GM18867 (cell line): ENCODE data around the gene RASGRF2.

Experiments
- ATAC-seq: cut with Tn5 transposase; IDR thresholded peaks from one replicate; pipeline ENCODE4 v1.9.1; 2021; ENCODE audit warnings: mild to moderate bottlenecking, moderate library complexity; ENCODE audit not compliant: unreplicated experiment

The RASGRF2 gene

DNA sequence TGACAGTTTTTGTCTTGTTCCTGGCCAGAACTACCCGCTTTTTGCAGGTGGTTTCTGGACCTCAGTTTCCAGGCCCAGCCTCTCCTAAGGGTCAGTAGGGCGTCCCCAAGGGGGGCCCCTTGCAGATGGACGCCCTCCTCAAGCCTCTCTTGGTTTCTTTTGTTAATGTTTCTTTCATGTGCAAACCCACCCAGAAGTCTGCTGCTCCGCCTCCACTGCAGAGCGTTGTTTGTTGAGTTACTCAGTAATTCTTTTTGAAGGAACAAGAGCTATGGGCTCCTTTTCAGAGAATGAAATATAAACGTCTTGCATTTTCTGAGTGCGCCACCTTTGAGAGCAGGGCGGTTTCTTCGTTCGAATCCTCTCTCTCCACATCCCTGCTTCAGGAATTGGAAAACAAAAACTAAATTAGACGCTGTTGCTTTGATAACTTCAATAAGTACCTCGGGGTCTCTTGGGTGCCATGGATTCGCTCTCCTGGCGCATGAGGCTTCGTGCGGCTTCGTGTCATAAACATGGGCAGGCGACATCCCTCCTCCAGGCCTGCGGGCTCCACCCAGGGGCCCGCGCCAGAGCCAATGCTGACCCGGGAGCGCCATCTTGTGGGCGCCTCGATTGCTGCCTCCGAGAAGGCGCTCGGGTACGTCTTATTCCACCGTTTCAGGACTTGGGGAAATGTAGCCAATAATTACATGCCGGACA is 234.6 kb downstream of the RASGRF2 start:
- peak; percentile 96 for ATAC-seq

DNA sequence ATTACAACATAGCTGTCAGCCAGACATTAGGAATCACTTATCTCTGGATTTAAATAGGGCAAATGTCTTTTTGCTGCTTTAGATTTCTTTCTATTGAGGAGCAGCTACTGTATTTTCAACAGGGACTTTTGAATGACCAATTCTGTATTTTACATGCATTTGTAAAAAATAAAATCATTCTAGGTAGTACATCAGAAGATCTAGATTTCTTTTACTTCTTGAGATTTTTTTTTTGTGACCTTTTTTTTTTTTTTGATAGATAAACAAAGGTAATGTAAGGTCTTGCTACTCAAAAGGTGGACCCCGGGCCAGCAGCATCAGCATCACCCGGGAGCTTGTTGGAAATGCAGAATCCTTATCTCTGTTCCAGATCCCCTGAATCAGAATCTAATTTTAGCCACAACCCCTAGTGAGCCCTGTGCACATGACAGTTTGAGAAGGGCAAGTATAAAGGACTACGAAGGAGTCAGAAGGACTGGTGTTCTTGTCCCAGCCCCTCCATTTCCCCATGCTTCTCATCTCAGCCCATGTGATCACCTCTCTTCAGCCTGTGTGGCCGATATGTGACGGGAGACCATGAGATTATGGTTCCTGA is 235.3 kb downstream of the RASGRF2 start:
- ATAC-seq, result no peak

DNA sequence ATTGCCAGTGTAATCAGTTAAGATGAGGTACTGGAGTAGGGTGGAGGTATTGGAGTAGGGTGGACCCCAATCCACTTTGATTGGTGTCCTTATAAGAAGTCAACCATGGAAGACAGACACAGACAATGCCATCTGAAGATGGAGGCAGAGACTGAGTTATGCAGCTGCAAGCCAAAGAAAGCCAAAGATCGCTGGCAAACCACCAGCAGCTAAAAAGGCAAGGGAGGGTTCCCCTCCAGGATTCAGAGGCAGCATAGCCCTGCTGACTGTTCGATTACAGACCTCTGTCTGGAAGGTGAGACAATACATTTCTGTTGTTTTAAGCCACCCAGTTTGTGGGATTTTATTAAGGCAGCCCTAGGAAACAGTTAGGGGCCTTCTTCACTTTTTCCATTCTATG is 242.5 kb downstream of the RASGRF2 start:
- ATAC-seq, result no peak

DNA sequence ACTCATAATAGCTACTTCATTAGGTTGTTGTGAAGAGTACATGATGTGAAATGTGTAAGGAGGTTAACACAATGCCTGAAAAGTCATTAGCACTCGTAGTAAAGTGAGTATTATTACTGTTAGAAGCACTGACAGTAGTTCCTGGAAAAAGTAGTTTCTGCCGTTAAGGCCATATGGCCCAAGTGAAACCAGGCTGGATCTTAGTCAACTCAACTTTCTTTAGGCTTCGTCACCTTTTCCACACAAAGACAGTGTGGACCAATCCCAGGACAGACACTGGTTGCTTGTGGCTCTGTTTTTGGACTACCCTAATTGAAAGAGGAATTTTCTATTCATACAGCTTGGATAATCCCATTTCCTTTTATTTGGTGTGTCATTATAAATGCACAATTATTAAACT is 243.6 kb downstream of the RASGRF2 start:
- ATAC-seq, result no peak

DNA sequence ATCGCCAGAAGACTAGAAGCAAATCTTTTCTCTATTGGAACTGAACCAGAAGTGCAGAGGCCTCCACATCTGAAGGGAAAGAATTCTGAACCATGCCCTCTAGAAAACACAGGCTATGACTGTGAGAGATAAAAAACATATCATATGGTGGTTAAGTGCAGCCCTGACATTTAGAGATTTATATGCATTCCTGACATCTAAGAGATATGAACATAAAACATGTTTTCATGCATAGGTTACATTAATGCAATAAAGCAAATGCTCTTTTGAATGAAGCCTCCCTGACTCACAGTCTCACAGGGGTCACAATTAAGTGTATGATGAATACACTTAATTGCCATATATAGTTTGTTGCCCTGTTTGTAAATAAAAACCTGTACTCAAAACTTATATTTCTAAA is 244.0 kb downstream of the RASGRF2 start:
- no peak for ATAC-seq

DNA sequence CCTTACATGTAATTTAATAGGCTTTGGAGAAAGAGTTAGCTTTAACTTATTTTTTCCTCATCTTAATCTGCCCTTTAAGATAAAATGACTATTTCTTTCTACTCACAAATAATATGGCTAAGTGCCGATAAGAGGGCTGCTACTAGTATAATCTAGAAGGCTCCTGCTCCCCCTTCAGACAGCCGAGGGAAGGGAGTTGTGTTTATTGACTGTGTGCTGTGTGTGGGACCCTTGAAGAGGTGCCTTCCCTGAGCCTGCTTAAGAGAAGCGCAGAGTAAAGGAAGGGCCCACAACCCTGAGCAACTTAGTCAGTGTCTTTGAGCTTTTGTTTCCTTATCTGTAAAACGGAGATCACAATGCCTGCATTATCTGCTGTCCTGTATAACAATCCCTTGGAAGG is 244.9 kb downstream of the RASGRF2 start:
- no peak for ATAC-seq

DNA sequence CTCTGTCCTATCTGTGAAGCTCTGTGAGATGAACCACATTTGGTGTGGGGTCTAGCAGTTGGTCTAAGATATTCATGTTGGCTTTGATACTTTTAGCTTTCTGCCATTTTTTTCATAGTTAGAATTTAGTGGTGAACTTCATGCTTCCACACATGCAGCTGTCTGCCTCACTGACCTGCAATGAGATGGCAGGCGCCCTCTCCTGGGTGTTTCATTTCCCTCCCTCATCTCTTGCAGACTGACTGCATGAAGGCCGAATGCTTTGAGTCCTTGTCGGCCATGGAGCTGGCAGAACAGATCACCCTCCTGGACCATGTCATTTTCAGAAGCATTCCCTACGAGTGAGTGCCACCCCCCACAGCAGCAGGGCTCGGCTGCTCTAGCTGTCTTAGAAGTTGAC is 246.8 kb downstream of the RASGRF2 start:
- ATAC-seq, result no peak

DNA sequence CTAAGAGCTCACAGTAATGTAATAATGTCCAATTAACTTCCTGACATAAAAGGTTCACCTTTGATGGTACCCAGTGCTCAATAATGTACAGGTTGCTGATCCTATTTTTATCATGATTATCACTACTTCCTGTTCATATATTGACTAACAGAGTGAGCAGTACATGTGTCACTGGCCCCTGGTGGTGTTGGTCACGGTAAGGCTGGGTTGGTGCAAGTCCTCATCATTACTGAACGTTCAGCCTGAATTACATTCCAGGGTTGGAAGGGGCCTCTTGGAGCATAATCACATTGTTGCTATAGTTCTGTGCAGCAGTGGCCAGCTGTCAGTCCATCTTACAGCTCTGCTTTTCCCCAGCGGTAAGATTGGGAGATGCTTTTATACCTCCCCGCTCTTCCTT is 248.7 kb downstream of the RASGRF2 start:
- no peak for ATAC-seq

DNA sequence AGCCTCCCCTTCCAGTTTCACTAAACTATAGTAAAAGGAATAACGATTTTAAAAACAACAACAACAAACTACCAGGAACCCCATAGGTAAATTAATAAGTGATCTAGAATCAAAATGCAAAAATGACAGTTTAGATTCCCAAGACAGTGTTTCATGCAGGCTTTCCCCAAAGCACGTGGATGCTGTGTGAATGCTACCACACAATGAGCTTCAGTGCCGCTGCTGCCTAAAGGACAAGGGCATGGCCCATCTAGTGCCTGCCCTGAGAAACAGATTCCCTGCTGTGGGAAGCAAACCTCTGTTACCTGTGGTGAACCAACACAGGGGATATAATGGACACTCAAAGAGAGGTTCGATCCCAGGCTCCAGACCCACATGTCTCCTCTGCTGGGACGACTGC is 249.2 kb downstream of the RASGRF2 start:
- ATAC-seq, result no peak

DNA sequence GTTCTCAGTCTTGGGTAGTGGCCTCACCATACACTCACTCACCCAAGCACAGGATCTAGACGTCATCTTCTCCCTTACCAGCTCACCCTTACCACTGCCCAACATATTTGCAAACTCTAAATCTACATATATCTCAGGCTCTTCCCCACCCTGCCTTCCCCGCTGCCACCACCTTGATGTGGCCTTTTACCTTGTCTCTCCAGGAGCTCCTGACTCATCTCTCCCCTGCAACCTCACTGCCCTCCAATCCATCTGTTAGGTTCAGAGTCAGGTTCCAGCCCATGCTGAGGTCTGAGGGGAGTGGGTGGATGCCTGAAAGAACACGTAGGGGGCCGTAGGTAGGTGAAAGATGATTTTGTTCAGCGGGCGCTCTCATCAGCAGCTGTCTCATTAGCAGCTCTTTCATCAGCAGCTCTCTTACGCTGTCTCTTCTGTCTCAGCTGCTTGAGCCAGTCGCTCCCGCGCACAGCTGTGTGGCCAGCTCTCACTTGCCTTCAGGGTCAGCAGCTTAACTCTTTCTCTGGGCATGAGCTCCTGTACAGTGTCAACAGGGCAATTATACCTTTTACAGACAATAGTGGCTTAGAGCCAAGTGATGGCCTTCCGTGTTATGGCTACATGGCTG is 249.8 kb downstream of the RASGRF2 start:
- ATAC-seq, result peak; percentile 31

DNA sequence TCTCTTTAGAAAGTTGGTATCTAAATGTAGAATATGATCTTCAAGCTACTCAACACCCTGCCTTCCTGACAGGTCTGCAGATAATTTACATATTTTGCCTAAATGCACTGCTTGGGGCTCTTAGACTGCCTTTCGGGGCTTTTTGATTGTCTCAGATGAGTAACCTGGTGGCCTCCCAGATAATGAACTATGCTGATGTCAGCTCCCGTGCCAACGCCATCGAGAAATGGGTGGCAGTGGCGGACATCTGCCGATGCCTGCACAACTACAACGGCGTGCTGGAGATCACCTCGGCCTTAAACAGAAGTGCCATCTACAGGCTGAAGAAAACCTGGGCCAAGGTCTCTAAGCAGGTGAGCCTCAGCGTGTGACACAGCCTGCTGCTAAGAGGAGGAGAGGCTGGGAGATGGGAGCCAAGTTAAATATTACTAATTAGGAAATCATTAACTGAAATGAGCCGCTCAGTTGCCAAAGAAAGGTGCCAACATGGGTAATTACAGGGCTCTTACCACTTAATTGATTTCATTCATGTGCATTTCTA is 252.1 kb downstream of the RASGRF2 start:
- ATAC-seq, result peak; percentile 62

DNA sequence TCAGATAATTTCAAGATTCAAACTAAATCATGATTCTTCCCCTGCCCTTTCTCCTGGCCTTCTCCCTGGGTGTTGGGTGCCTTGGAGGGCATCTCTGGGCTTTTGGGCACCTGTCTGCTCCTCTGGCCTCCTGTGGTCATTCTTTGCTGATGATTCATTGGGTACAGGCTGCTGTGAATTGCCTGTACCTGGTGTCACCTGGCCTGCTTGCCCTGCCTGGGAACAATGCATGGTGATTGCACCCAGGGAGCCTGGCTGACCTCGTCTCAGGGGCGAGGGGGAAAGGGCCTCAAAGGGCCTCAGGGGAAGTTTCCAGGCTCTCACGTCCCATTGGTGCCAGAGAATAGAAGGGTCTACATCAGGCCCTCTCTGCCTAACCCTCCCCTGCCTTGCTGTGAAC is 252.9 kb downstream of the RASGRF2 start:
- ATAC-seq, result no peak

DNA sequence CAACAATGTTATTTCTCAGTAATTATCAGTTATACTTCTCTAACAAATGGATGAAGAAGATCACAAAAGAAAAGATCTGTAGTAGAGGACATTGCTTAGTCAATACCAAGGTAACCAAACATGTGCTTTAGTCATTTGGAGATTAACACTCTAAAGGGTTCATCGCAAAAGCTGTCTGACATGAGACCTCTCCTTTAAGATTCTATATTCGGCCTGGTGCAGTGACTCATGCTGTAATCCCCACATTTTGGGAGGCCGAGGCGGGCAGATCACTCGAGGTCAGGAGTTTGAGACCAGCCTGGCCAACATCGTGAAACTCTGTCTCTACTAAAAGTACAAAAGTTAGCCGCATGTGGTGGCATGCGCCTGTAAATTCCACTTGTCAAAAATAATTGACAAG is 254.7 kb downstream of the RASGRF2 start:
- no peak for ATAC-seq

DNA sequence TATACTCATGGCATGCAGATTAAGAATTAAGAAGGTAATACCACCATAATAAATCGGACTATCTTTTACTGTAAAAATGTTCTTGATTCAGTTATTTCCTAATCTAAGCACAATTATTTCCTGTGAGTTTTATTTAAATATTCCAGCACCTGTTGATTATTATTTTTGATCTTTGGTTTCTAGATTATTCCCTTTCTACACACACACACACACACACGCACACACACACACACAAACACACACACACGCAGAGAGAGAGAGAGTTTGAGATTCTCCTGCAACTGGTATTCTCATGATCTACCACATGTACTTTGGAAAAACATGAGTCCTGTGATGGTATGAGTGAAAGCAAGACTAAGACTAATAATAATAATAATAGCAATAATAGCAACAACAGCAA is 256.0 kb downstream of the RASGRF2 start:
- ATAC-seq, result no peak

DNA sequence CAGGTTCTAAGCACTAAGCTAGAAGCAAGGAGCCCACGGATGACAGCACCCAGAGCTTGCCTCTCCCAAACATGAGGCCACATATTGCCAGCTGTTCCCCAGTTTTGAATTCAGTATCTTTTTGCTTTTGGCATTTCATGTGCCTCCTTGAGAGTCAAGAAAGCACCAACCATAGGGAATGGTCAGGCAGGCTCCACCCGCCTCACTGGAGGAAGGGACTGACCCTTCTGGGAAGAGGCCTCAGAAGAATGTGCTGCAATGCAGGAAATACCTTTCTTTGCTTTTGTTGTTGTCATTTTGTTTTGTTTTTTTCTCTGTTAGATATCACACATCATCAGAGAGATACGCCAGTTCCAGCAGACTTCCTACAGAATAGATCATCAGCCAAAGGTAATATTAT is 259.2 kb downstream of the RASGRF2 start:
- no peak for ATAC-seq

DNA sequence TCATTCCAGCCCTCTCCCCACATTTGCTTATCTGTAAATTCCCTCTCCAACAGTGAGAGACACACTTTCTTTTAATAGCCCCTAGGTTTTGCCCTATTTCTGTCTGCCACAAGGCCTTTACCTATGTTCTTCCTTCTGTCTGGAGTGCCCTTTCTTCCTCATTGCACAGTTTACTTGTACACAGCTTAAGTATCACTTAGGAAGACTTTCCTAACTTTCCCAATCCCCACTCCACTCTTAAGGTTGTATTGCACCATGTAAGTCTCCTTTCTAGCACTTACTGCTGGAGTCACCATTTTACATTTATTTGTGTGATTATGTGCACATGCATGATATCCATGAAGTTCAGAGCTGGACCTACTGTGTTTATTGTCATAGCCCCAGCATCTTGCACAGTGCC is 262.1 kb downstream of the RASGRF2 start:
- ATAC-seq, result no peak

DNA sequence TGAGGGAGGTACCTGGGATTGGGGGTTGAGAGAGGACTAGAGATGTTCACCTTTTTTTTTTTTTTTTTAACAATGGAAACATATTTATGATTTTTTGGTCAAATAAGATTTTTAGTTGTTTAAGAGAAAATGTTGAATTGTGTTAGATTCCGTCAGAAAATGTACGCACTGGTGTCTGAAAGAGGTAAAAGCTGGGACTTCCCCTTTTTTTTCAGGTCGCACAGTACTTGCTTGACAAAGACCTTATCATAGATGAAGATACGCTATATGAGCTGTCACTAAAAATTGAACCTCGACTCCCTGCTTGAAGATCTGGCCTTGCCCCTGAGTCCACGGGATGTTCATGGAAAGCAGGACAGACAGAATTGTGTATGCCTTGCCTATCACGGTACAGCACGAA is 265.3 kb downstream of the RASGRF2 start:
- ATAC-seq, result no peak

DNA sequence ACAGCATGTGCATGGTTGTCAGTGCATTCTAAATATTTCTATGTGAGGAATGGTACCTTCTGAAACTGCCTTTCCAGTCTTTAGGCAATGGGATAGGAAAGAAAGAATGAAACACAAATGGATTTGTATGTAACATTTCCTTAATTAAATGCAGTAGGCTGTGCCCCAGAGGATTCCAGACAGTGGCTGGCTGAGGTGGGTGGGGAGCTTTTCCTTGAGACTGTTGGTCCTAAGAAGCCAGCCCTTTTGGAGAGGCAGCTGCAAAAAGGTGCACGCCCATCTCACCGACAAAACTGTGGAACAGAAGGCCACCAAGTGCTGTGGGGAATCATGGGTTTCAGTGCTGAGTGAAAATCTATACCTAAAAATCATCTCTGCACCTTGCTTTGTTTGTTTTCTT is 266.1 kb downstream of the RASGRF2 start:
- ATAC-seq, result no peak

DNA sequence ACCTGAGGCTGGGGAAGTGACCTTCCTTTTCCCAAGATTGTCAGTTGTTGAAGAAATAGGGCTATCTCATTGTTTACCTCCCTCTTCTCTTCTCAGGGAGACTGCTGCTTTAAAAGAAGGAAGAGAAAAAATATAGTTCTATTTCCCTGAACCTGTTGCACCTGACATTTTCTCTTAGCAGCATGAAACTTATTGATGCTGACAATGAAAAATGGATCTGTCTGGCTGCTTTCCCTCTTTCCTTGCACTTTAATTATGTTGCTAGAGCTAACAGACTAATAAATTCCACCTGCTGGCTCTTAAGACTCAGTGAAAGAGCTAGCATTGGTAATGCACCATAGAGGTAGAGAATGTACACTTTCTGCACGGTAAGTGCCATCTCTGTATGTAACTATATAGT is 266.8 kb downstream of the RASGRF2 start:
- no peak for ATAC-seq

DNA sequence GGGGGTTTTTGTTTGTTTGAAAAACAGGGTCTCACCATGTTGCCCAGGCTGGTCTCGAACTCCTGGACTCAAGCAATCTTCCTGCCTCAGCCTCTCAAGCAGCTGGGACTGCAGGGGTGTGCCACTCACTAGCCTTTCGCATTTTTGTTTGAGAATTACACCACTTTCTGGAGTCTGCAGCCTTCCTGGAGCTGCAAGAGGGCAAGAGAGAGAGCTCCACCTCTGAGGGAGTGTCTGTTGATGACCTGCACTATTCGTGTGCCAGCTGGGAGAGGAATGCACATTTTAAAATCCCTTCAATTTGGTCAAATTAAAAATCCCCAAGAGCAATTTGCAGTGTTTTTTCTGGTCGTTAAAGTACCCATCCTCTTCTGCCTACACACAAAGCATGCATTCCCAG is 267.9 kb downstream of the RASGRF2 start:
- ATAC-seq, result no peak

DNA sequence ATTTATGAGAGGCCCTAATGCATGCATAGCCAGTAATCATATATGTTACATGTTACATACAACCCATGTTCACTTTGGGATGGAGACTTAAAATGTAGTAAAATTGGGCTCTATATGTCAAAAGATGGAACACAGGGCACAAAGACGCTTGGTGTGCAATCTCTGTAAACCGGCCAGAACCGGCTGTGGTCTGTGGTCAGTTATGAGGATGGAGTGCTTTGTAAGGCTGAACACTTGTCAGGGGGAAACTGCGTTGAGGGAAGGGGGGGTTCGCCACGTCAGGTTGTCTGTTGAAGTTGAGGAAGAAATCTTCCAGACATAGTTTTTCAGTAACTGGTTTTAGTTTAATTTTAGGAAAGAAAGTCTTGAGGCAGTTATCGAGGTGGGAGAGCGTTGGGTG is 270.3 kb downstream of the RASGRF2 start:
- ATAC-seq, result no peak

DNA sequence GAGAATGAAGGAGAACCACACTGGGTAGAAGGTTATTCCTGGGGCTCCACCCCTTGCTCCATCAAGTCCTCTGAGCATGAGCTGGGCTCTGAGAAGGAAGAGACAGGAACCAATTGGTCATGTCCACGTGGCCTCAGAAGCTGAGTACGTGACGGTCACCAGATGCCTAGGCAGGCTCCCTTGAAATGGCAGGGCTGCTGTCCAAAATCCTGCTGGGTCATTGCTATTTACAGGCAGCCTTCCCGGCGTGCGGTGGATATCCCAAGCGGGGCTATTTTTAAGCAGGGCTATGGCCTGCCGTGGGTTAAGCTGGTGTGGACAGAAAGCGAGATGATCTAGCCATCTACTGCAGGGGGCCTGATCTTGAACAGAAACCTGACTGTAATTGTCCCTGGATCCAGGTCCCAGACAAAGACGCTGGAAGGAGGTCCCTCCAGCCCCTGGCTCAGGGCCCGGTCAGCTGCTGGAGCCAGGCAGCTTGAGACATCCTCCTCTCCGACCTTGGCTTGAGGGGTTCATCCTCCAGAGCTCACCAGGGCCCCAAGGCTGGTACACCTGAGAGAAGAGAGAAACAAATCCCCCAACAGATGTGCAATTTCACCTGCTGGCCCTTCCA is 272.4 kb downstream of the RASGRF2 start:
- no peak for ATAC-seq
